Stimulated activated CD8-positive, alpha-beta memory T cell treated with anti-CD3 and anti-CD28 coated beads, Interleukin-12 subunit alpha, Interleukin-12 subunit beta, amount 100 ng/mL, for 4 hours (primary cell): ENCODE results near the gene GABRB1.

Experiments used
- DNase-seq: peaks from one replicate; pipeline ENCODE4 v3.0.0-alpha.2; 2020; ENCODE audit warnings: low read depth

Gene GABRB1

DNA sequence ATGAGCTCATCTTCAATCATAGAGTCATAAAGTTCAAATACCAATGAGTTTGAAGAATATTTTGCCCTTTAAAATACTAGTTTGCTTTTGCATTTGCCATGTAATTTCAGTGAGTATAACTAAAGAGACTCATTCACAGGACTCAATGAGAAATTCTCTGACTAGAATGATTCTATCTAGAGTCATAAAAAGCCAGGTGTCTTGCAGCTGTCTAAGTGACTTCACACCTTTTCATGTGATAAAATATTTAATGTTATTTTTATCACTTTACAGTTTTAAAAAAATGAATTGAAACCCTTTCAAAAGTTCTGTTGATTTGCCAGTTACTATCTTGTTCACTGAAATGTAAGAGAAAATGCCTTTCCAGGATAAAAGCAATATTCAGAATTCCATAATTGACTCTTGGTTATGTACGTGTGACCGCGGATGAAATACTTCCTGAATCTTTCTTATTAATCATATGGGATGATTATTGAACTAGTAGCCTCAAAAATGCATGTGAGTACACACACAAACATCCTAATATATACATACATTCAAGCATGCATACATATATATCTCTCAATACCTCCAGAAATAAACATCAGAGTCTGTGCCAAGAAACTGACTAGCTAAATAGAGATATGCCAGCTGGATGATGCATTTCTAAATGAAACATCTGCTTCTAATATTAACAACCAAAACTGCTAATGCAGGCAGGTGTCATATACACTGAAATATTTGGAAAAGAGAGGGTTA is 87.0 kb downstream of the GABRB1 start:
- no peak for DNase-seq

DNA sequence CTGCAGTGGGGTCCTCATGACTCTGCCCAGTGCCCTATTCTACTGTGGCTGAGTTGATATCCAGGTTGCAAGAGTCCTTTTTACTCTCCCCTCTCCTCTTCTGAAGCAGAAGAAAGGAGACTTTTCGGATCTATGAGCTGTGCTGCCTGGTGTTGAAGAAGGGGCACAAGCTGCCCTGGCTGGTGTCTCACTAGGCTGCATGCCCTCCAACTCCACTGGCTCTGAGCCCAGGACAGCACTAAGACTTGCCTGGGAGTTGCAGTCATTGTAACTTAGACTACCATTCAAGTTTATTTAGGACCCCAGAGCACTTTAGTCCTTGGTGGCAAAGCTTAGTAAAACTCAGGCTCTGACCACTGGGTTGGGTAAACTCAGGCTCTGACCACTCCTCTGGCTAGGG is 89.4 kb downstream of the GABRB1 start:
- no peak for DNase-seq

DNA sequence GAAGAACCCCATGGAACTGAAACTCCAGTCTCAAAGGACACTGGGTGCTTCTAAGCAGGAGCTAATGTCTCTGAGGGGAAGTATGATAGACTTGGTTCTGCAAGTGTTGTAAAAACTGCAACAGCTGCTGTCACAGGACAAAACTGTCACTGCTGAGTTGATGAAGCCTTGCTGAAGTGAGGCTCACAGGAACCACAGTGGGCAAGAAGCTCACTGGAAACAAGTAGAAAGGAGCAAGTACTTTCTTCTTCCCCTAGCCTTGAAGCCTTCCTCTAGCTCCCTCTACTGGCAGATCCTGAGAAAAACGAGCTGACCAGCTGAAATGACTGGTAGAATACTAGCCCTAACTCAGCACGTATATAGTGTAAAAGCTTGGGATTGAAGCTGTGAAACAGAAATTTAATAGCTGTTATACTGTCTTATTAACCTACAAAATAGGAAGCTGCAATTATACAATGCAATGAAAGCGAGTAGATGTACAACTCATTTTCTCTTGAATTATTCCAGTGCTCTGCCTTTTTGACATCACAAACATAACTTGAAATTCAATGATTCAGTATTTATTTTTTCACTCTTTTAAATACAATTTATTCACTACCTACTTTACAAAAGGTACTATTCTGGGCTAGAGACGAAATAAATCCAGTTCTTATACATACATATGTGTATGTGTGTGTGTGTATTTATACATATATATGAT is 91.4 kb downstream of the GABRB1 start:
- DNase-seq, result no peak

GRCh38 chr4:47128991-47129390 is 97.6 kb downstream of the GABRB1 start:
- DNase-seq, result no peak

- DNase-seq, result no peak
Measured at GRCh38 chr4:47135210-47135609, 103.8 kb downstream of the GABRB1 start.

- DNase-seq, result no peak
Measured at GRCh38 chr4:47143261-47143660, 111.9 kb downstream of the GABRB1 start.

- no peak for DNase-seq
Measured at GRCh38 chr4:47145630-47146029, 114.3 kb downstream of the GABRB1 start.

- DNase-seq, result no peak
Measured at GRCh38 chr4:47154816-47155370, 123.5 kb downstream of the GABRB1 start.

DNA sequence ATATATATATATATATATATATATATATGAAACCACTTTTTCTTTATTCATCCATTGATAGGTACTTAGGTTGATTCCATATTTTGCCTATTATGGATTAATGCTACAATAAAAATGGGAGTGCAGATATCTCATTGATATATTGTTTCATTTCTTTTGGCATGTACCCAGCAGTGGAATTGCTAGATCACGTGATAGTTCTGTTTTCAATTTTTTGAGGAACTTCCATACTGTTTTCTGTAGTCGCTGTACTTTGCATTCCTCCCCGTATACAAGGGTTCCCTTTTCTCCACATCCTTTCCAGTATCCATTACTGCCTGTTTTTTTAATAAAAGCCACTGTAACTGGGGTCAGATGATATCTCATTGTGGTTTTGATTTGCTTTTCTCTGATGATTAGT is 124.6 kb downstream of the GABRB1 start:
- DNase-seq, result no peak

DNA sequence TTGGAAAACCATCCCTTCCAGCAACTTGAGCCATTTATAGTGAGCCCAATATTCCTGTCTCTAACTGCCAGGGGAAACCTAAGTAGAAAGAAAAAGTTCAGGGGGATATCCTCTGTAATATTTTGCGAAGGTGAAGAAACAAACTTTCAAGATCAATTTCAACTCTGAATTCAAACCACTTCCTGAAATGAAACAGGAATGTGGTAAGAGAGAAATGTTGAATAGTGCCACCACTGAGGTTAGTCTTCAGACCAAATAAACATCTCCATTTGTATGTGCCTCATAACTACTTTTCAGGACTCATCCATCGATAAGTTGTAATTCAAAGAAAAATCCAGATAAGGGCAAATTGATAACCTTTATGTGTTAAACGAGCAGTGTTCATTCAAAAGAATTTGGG is 128.7 kb downstream of the GABRB1 start:
- DNase-seq, result no peak

- DNase-seq, result no peak
Measured at GRCh38 chr4:47167081-47168035, 136.0 kb downstream of the GABRB1 start.

DNA sequence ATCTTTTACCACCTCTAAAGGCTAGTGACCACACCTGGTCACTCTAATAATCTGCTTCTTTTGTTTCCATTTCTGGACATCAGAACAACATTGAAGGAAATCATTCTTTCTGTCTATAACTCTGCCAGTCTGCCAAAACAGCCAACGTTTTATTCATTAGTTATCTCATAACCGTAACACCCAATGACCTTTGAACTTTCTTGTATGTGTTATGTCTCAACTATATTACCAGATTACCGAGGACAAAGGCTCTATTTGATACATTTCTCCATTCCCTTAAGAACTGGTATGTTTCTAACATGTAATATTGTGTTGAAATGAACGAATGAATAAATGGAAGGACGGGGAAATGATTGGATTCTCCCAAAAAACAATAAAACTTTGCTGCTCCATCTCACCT is 152.7 kb downstream of the GABRB1 start:
- no peak for DNase-seq

DNA sequence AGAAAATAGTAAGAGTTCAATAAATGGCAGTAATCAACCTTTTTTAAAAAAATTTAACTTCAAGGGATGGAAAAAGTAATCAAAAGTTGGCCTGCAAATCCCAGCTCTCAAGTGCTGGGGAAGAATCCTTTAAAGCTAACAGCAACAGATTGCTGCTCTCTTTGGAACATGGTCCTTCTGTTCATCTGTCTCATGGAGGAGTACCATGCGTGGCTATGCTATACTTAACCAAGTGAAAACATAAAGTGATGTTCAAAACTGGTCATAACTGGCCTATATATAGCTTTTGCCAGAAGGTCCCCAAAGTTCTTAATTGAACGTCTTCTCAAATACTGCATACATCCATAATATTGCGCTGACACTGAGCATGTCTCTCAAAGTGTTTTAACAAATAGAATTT is 154.4 kb downstream of the GABRB1 start:
- no peak for DNase-seq

- no peak for DNase-seq
Measured at GRCh38 chr4:47187608-47188007, 156.2 kb downstream of the GABRB1 start.

DNA sequence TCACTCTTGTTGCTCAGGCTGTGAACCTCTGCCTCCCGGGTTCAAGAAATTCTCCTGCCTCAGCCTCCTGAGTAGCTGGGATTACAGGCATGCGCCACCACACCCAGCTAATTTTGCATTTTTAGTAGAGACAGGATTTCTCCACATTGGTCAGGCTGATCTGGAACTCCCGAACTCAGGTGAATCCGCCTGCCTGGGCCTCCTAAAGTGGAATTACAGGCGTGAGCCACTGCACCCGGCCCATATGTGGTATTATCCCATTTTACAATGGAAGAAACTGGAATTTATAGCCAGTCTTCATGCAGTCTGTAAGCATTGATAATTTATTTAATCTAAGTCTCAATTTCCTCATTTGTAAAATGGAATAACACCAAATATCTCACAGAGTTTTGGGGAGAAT is 161.8 kb downstream of the GABRB1 start:
- no peak for DNase-seq

- no peak for DNase-seq
Measured at GRCh38 chr4:47194036-47194737, 162.8 kb downstream of the GABRB1 start.

GRCh38 chr4:47195706-47196105 is 164.3 kb downstream of the GABRB1 start:
- no peak for DNase-seq

GRCh38 chr4:47198791-47199190 is 167.4 kb downstream of the GABRB1 start:
- DNase-seq, result no peak

- no peak for DNase-seq
Measured at GRCh38 chr4:47203593-47203992, 172.2 kb downstream of the GABRB1 start.

- DNase-seq, result no peak
Measured at GRCh38 chr4:47207555-47207954, 176.2 kb downstream of the GABRB1 start.

GRCh38 chr4:47209833-47210232 is 178.5 kb downstream of the GABRB1 start:
- DNase-seq, result no peak

DNA sequence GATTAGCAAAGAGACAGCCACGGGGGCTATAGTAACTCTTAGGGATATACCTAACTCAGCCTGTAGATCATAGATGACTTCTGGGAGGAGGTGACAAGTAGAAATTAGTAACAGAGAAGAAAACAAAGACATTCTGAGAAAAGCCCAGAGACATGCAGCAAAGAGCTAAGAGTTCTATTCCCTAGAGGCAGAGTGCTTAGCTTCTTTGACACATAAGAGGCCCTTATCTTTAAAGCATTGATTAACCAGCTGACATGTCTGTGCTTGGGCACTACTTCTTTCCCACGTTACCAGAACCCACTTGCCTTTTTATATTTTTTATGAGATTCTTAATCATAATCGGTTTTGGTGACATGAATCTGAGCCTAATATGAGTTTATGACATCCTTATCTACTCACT is 179.5 kb downstream of the GABRB1 start:
- no peak for DNase-seq
